GM23338 (cell line): ENCODE measurements around the gene ELFN1. TPM values are rescaled to one million over a fixed set of nuclear protein-coding genes. Genes with fewer than 3 reads are reported as not detected.

Source experiments
- ATAC-seq: fragments of 200-7000 bp; cut with Tn5 transposase; 3 replicates; pipeline ENCODE4 v1.9.1; 2020
- DNase-seq: peaks from one replicate; pipeline ENCODE4 v3.0.0-alpha.2; 2015; ENCODE audit warnings: low spot score
- H2AFZ ChIP-seq: fragments of 200-600 bp; sonication (generic); 2 replicates; pipeline ENCODE4 v1.8.0; 2016; ENCODE audit warnings: antibody characterized with exemption, mild to moderate bottlenecking, moderate library complexity
- H3F3A ChIP-seq: fragments of 200-600 bp; sonication (generic); replicated peaks from 2 replicates; pipeline ENCODE4 v1.8.0; 2017; ENCODE audit warnings: antibody characterized with exemption, mixed run types, low read depth
- H3K27ac ChIP-seq: fragments of 200-600 bp; sonication (generic); 2 replicates; pipeline ENCODE4 v1.6.1; 2016; ENCODE audit warnings: low read depth
- H3K27me3 ChIP-seq: fragments of 200-600 bp; sonication (generic); 2 replicates; pipeline ENCODE4 v1.8.0; 2016; ENCODE audit warnings: mild to moderate bottlenecking, mixed run types, moderate library complexity; ENCODE audit not compliant: insufficient read depth
- H3K36me3 ChIP-seq: fragments of 200-600 bp; sonication (generic); 2 replicates; pipeline ENCODE4 v1.8.0; 2016; ENCODE audit warnings: mild to moderate bottlenecking; ENCODE audit not compliant: insufficient read depth
- H3K4me1 ChIP-seq: fragments of 200-600 bp; sonication (generic); 2 replicates; pipeline ENCODE4 v1.8.0; 2016; ENCODE audit warnings: mild to moderate bottlenecking, moderate library complexity; ENCODE audit not compliant: insufficient read depth
- H3K4me2 ChIP-seq: fragments of 200-600 bp; sonication (generic); 2 replicates; pipeline ENCODE4 v1.7.1; 2017; ENCODE audit warnings: mixed run types
- H3K4me3 ChIP-seq: fragments of 200-600 bp; sonication (generic); 2 replicates; pipeline ENCODE4 v1.6.1; 2016; ENCODE audit warnings: mixed run types
- H3K79me2 ChIP-seq: fragments of 200-600 bp; sonication (generic); replicated peaks from 2 replicates; pipeline ENCODE4 v1.8.0; 2017; ENCODE audit warnings: mild to moderate bottlenecking; ENCODE audit not compliant: insufficient read depth
- H3K9me2 ChIP-seq: fragments of 200-600 bp; sonication (generic); 2 replicates; pipeline ENCODE4 v1.8.0; 2017; ENCODE audit not compliant: insufficient read depth
- H4K20me1 ChIP-seq: fragments of 200-600 bp; sonication (generic); replicated peaks from 2 replicates; pipeline ENCODE4 v1.8.0; 2017; ENCODE audit warnings: mild to moderate bottlenecking; ENCODE audit not compliant: insufficient read depth
- H3K27ac Mint-ChIP-seq: 2 replicates; pipeline ENCODE4 v1.8.0; 2020; ENCODE audit warnings: inconsistent platforms, mild to moderate bottlenecking, moderate library complexity, mixed read lengths
- H3K27me3 Mint-ChIP-seq: 3 replicates; pipeline ENCODE4 v1.8.0; 2022; ENCODE audit warnings: low read depth, mild to moderate bottlenecking, moderate library complexity, mixed read lengths, inconsistent platforms; ENCODE audit not compliant: insufficient read depth, poor library complexity
- H3K36me3 Mint-ChIP-seq: 3 replicates; pipeline ENCODE4 v1.8.0; 2021; ENCODE audit warnings: low read depth, mild to moderate bottlenecking, inconsistent platforms, moderate library complexity, mixed read lengths
- H3K4me1 Mint-ChIP-seq: 3 replicates; pipeline ENCODE4 v1.8.0; 2020; ENCODE audit warnings: mild to moderate bottlenecking, inconsistent platforms, mixed read lengths
- H3K4me3 Mint-ChIP-seq: 3 replicates; pipeline ENCODE4 v1.8.0; 2021; ENCODE audit warnings: moderate library complexity, mild to moderate bottlenecking, inconsistent platforms, mixed read lengths
- H3K9me3 Mint-ChIP-seq: 3 replicates; pipeline ENCODE4 v1.8.0; 2020; ENCODE audit warnings: moderate library complexity, mild to moderate bottlenecking, inconsistent platforms, mixed read lengths
- NANOG ChIP-seq: IDR thresholded peaks from 2 replicates; pipeline ENCODE4 v1.6.1; 2016; ENCODE audit warnings: antibody characterized with exemption, borderline replicate concordance
- POLR2AphosphoS5 ChIP-seq: IDR thresholded peaks from 2 replicates; pipeline ENCODE4 v1.6.1; 2016; ENCODE audit warnings: antibody characterized with exemption, low read depth
- REST ChIP-seq: IDR thresholded peaks from one replicate; pipeline ENCODE4 v1.6.1; 2018; ENCODE audit warnings: antibody characterized with exemption; ENCODE audit not compliant: unreplicated experiment
- STAT1 ChIP-seq: IDR thresholded peaks from one replicate; pipeline ENCODE4 v1.6.1; 2016; ENCODE audit warnings: antibody characterized with exemption; ENCODE audit not compliant: unreplicated experiment
- ZNF114 ChIP-seq: fragments of 250-450 bp; sonication (Bioruptor Pico); IDR thresholded peaks from 2 replicates; pipeline ENCODE4 v1.5.0; 2020; ENCODE audit warnings: mild to moderate bottlenecking, moderate library complexity
- ZNF331 ChIP-seq: fragments of 250-450 bp; sonication (Bioruptor Pico); IDR thresholded peaks from 2 replicates; pipeline ENCODE4 v1.5.0; 2020; ENCODE audit warnings: low read depth, mild to moderate bottlenecking, moderate library complexity
- ZNF462 ChIP-seq: fragments of 250-450 bp; sonication (Bioruptor Pico); IDR thresholded peaks from 2 replicates; pipeline ENCODE4 v1.5.0; 2020; ENCODE audit warnings: mild to moderate bottlenecking, moderate library complexity
- polyA plus RNA-seq: library from polyadenylated mRNA; unstranded; fragments of >200 nt; fragmentation: Nextera tagmentation; extraction: Ambion mirVana; gene quantifications from 2 replicates; pipeline ENCODE4 v1.2.1, GENCODE V29; 2016
- total RNA-seq: library from RNA; depleted of rRNA; stranded (reverse); fragments of >200 nt; shearing (Covaris generic); gene quantifications from 2 replicates; pipeline ENCODE4 v1.2.3, GENCODE V29; 2014
- TF ChIP-seq, protein P1 (sequence below): IDR thresholded peaks from 2 replicates; pipeline ENCODE4 v1.6.1; 2016; ENCODE audit warnings: antibody characterized with exemption

The ELFN1 gene
- total and polyA plus RNA-seq, 2 experiments from 2014 or later: 0.08 to 3.5 TPM

GRCh38 chr7:1654111-1654510 lies 16.0 kb upstream of the ELFN1 start:
- no peaks in the 10 kb centered on the region for H3K36me3 ChIP-seq
- TF ChIP-seq ZNF331: no peak
- no peak for TF ChIP-seq ZNF114 (CRISPR knock-in tag)
- no peak for TF ChIP-seq ZNF462
- TF ChIP-seq STAT1: no peak
- TF ChIP-seq POLR2AphosphoS5: no peak
- TF ChIP-seq, protein P1, sequence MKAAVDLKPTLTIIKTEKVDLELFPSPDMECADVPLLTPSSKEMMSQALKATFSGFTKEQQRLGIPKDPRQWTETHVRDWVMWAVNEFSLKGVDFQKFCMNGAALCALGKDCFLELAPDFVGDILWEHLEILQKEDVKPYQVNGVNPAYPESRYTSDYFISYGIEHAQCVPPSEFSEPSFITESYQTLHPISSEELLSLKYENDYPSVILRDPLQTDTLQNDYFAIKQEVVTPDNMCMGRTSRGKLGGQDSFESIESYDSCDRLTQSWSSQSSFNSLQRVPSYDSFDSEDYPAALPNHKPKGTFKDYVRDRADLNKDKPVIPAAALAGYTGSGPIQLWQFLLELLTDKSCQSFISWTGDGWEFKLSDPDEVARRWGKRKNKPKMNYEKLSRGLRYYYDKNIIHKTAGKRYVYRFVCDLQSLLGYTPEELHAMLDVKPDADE: no peak
- TF ChIP-seq REST: no peak
- TF ChIP-seq NANOG: no peak
- H3K36me3 Mint-ChIP-seq: no peaks in the 10 kb centered on the region
- H3K27me3 ChIP-seq: no peaks in the 10 kb centered on the region
- ATAC-seq: no peak
- H3K79me2 ChIP-seq: no peaks in the 10 kb centered on the region
- H3K4me3 Mint-ChIP-seq: no peak overlapping the region
- no peaks in the 10 kb centered on the region for H4K20me1 ChIP-seq
- no peaks in the 10 kb centered on the region for H3K4me1 ChIP-seq
- no peaks in the 10 kb centered on the region; the same call in 2 of the 3 replicates for H3K9me3 Mint-ChIP-seq
- H3K4me3 ChIP-seq: no peak overlapping the region
- H3K27me3 Mint-ChIP-seq: peaks cover 9% of the 10 kb centered on the region
- no peaks in the 10 kb centered on the region for H3F3A ChIP-seq
- H3K4me2 ChIP-seq: no peak overlapping the region
- no peak overlapping the region for H3K27ac Mint-ChIP-seq
- DNase-seq: no peak
- no peaks in the 10 kb centered on the region; the same call in 2 of the 3 replicates for H3K4me1 Mint-ChIP-seq
- H3K9me2 ChIP-seq: no peaks in the 10 kb centered on the region
- no peak overlapping the region for H2AFZ ChIP-seq
- H3K27ac ChIP-seq: no peak overlapping the region
